ENCODE data around the gene NTHL1. TPM values are rescaled to one million over a fixed set of nuclear protein-coding genes. Genes with fewer than 3 reads are reported as not detected.

NTHL1 gene
- total RNA-seq, 4 donors from 2014 or later, result 6.1 to 38.7 (median 25.0) TPM

GRCh38 chr16:2039274-2040031 lies 8.2 kb downstream of the NTHL1 start:
- TF ChIP-seq POLR2A (IDR thresholded peaks at IDR 0.05) (no peak), CTCF (IDR thresholded peaks at IDR 0.05) (no peak)
- 60 to 69% methylated on average over 21 to 23 of the region's 29 CpGs for WGBS, 2 donors
- H3K4me3 ChIP-seq (replicated peaks in 1 of 3), result no peak overlapping the region
- intact Hi-C loops (cut with DNase I), result no loop called here
- DNase-seq, result no peak
- H3K27me3 ChIP-seq, result no peaks in the 10 kb centered on the region
- H3K36me3 ChIP-seq, result peaks cover 0 to 8% of the 10 kb centered on the region in 2 donors
- H3K4me1 ChIP-seq, result peaks cover 42 to 94% of the 10 kb centered on the region in 2 donors
- no peaks in the 10 kb centered on the region for H3K9me3 ChIP-seq
- peak overlapping the region in 2 of 3 donors; percentile 51 to 82 for H3K27ac ChIP-seq

DNA sequence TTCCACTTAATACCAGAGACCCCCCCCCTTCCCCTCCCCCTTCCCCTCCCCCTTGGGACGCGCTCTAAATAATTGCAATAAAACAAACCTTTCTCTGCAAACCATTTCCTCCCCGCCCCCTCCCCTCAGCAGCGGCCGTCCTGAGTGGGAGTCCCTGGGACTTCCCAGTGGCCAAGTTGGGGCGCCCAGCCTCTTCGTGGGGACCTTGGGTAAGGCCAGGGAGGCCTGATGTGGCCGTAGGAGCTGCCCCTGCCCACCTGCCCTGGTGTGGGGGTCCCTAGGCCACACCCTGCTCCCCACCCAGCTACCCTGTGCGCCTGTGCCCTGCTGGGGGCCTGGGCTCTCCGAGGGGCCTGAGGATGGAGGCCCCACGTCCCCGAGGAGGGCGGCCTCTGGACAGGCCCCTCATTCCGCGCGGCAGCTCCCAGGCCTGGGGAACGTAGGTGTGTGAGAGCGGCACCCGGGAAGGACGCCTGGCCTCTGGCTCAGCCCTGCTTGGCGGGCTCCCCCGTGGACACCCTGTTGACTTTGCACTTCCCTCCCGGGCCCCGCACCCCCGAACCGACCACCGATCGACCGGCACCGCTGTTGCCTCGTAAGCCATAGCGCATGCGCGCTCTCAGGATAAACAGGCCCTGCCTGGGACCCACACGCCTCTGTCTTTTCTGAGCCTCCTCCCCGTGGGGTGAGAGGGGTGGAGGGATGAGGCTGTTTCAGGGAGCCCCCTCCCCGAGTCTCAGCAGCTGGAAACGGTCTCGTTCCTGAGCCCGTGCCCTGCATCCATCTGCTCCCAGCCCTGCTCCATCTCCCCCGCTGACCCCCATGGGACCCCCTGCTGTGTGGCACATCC lies 9.0 kb downstream of the NTHL1 start:
- Histone ChIP-seq H3K9me3 (no peaks in the 10 kb centered on the region), H3K27ac (peak overlapping the region; percentile 22 to 82 (median 51)), H3K36me3 (peaks cover 0 to 8% of the 10 kb centered on the region in 2 donors), H3K4me1 (peaks cover 42 to 88% of the 10 kb centered on the region in 2 donors), H3K27me3 (no peaks in the 10 kb centered on the region), H3K4me3 (replicated peaks in 1 of 3) (no peak overlapping the region)
- TF ChIP-seq CTCF (IDR thresholded peaks at IDR 0.05), result no peak
- TF ChIP-seq POLR2A (IDR thresholded peaks at IDR 0.05), result no peak
- no peak for DNase-seq
- 65 to 81% methylated on average over 12 to 39 of the region's 41 CpGs for WGBS, 2 donors
- intact Hi-C loops (cut with DNase I), result no loop called here

GRCh38 chr16:2037647-2038381 lies 9.8 kb downstream of the NTHL1 start:
- intact Hi-C loops (cut with DNase I), result no loop called here
- no peaks in the 10 kb centered on the region for H3K9me3 ChIP-seq
- H3K36me3 ChIP-seq, result peaks cover 0 to 8% of the 10 kb centered on the region in 2 donors
- no peaks in the 10 kb centered on the region for H3K27me3 ChIP-seq
- TF ChIP-seq POLR2A (IDR thresholded peaks at IDR 0.05) (no peak), CTCF (IDR thresholded peaks at IDR 0.05) (no peak)
- WGBS, 2 donors, result 86 to 87% methylated on average over 15 to 27 of the region's 29 CpGs
- DNase-seq, result no peak
- H3K27ac ChIP-seq, result peak overlapping the region in 2 of 3 donors; percentile 49 to 82
- H3K4me3 ChIP-seq (replicated peaks in 1 of 3), result no peak overlapping the region
- H3K4me1 ChIP-seq, result peaks cover 38 to 80% of the 10 kb centered on the region in 2 donors

DNA sequence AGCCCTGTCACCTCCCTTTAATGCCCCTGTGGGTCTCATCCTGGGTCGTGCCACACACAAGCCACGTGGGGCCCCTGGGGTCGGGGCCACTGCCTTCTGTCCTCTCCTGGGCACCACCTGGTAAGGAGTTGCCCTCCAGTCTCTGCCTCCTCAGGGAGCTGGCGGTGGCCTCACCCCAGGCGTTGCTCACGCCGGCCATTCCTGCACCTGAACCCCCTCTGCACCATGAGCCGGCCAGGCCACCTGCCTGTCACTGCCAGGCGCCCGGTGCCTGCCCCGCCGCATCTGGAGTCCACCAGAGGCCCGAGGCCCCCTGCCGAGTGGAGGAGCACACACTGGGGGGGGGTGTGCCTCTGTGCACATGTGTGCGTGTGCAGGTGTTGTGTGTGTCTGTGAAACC lies 10.5 kb downstream of the NTHL1 start:
- Histone ChIP-seq H3K36me3 (peaks cover 0 to 8% of the 10 kb centered on the region in 2 donors), H3K4me1 (peaks cover 33 to 78% of the 10 kb centered on the region in 2 donors), H3K27me3 (no peaks in the 10 kb centered on the region), H3K9me3 (no peaks in the 10 kb centered on the region), H3K4me3 (replicated peaks in 1 of 3) (no peak overlapping the region), H3K27ac (peak overlapping the region in 1 of 3 donors; percentile 78)
- no peak for DNase-seq
- WGBS, 2 donors, result 85 to 96% methylated on average over 4 to 8 of the region's 15 CpGs
- intact Hi-C loops (cut with DNase I), result no loop called here
- TF ChIP-seq POLR2A (IDR thresholded peaks at IDR 0.05) (no peak), CTCF (IDR thresholded peaks at IDR 0.05) (no peak)
